Hematopoietic multipotent progenitor cell treated with erythropoietin and hydrocortisone succinate and interleukin-3 and kit ligand, for 17 days (in vitro differentiated cells): Measurements from ENCODE around the gene GNAT1.
A peak's percentile ranks its signal among the peaks of the same experiment; 100 is the strongest.

Experiments
- DNase-seq: peaks from one replicate; pipeline ENCODE4 v3.0.0-alpha.2; 2015; ENCODE audit warnings: low spot score

Gene GNAT1

DNA sequence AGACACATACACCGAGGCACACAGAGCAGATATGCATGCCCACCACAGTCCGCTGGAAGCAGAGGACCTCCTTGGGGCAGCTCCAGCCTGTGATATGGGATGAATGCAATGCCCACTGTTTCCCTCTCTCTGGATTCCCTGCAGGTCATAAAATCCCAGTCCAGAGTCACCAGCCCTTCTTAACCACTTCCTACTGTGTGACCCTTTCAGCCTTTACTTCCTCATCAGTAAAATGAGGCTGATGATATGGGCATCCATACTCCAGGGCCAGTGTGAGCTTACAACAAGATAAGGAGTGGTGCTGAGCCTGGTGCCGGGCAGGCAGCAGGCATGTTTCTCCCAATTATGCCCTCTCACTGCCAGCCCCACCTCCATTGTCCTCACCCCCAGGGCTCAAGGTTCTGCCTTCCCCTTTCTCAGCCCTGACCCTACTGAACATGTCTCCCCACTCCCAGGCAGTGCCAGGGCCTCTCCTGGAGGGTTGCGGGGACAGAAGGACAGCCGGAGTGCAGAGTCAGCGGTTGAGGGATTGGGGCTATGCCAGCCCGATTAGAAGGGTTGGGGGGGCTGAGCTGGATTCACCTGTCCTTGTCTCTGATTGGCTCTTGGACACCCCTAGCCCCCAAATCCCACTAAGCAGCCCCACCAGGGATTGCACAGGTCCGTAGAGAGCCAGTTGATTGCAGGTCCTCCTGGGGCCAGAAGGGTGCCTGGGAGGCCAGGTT is at the start of gene GNAT1:
TSS of gene GNAT1 (plus strand) at position 675 of the 725 bp plus-strand sequence. CDS start 116 bp downstream, outside the sequence.
- no peak for DNase-seq

GRCh38 chr3:50146316-50146901 is 45.0 kb upstream of the GNAT1 start:
- DNase-seq = no peak

DNA sequence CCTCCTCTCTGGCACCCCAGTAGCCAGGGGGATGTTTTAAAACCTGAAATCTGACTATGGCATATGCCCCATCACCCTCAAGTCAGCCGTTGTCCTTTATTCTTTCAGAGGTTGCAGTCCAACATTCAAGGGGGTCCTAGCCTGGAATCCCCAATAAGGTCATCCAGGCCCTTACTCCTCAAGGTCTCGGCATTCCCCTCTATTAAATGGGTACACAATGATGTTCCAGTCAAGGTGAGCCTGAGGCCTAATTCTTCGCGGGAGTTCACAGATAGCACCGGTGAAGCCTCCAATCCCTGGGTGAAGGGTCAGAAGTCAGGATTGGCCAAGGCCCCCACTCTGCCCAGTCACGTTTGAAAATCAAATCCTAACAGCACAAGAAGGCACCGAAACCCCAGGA is 44.4 kb upstream of the GNAT1 start:
- no peak for DNase-seq

DNA sequence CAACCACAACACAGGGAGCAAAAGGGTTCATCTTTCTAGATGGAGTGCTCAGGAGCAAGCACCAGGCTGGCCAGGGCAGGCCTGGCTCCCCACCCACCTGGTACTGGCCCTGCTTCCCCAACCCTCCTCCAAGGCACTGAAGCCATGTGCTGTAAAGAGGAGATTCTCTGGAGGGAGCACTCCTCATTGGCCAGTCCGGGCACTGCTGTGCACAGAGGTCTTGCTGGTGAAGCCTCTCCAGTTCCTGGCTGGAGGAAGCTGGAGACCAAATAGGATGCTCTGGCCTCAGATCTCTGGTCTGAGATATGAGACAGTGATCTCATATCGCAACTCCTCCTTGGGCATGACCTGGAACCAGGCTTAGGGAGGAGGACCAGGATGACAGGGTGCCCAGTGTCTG is 44.0 kb upstream of the GNAT1 start:
- DNase-seq = no peak

DNA sequence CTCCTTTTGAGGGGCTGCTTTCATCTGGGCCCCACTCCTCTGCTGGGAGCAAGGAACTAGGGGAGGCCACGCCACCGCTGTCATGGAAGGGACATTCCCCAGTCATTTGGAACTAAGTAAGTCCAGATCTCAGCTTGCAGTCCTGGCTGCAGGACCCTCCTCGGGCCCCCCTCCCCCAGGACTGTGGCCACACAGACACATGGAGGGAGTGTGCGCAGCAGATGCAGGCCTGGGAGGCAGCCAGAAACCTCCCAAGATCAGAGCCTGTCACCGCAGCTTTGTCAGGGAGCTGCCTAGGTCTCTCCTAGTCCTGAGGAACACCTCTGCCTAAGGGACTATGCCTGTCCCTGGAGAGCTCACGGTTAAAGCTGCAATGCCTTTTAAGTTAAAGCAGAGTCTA is 43.5 kb upstream of the GNAT1 start:
- no peak for DNase-seq

DNA sequence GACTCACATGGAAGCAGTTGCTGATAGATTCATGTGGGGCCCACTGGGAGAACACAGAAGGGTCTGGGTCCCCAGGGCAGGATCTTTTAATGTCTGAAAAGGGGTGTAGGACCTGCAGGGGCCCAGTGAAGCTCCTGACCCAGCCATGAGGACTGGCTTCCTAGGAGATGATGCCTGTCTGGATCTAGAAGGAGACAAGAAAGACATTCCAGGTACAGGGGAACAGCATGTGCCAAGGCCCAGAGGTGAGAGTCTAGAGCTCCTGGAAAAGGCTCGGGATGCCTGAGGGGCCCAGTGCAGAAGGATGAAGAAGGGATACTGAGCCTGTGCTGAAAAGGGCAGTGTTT is 41.0 kb upstream of the GNAT1 start:
- DNase-seq = no peak

DNA sequence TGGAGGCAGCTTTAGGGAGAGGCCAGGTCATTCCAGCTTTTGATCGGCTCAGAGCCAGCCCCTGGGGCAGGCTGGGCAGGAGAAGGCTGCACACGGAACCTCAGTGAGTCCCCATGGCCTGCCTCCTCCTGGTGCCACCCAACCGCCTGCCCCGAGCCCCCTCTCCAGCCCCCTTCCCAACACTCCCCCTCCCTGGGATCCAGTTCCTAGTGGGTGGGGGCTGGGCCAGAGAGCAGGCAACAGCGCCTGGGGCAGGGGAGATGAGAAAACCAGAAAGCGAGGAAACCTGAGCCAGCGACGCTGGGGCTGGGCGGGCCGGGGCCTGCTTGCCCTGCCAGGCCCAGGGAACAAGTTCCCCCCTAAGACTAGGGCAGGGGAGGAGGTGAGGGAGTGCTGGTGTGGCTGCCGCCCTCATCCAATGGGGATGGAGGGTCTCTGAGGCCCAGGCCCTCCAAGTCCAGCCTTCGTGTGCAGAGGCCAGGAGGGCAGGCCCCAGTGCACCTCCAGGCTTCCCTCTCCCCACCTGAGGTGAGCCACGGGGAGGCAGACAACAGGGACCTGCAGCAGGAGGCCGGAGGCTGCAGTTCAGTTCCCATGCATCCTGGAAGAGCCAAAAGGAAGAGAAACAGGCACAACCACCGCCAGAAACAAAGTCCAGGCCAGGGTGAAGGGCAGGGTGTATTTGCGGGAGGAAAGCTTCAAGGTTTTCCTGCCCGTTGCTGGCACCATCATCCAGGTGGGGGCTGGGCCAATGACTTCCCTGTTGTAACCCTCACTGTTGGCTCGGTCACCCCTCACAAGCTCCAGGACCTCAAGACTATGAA is 40.3 kb upstream of the GNAT1 start:
- no peak for DNase-seq

GRCh38 chr3:50151728-50152127 is 39.7 kb upstream of the GNAT1 start:
- DNase-seq = no peak

DNA sequence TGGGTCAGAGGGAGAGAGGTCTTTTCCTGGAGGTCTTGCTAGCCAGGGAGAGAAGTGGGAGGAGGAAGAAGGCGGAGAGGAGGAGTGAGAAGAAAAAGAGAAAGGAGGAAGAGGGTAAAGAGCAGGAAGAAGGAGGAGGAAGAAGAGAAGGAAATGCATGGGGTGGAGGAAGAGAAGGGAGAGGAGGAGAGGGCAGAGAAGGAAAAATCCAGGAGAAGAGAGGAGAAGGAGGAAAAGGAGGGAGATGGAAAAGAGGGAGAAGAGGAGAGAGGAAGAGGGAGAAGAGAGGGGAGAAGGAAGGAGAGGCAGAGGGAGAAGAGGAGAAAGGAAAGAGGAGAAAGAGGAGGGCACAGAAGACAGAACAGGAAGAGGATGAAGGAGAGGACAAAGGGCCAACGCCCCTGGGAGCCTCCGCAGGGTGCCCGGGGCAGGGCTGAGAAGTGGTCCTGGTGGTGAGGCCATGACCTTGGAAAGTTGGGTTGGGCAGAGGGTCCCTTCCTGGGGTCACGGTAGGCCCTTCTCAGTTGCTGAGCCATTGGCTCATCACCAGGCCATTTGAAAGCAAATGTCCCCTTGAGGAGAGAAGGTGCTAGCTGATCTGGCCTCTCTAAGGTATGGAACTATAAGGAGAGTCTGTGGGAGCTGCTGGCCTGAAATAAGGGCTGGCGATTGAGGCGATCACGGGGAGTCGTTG is 37.5 kb upstream of the GNAT1 start:
- no peak for DNase-seq

GRCh38 chr3:50154476-50154839 is 37.0 kb upstream of the GNAT1 start:
- DNase-seq = no peak

- peak; percentile 44 for DNase-seq
Observed at GRCh38 chr3:50154840-50155490, 36.4 kb upstream of the GNAT1 start, which contains the start of gene SEMA3F. TSS of gene SEMA3F (plus strand) at chr3:50155324. CDS start at chr3:50159623, 4,299 bp downstream.

- no peak for DNase-seq
Observed at GRCh38 chr3:50155491-50155878, 35.9 kb upstream of the GNAT1 start.

- no peak for DNase-seq
Observed at GRCh38 chr3:50155891-50156290, 35.5 kb upstream of the GNAT1 start.

- no peak for DNase-seq
Observed at GRCh38 chr3:50156549-50157493, 34.6 kb upstream of the GNAT1 start.

DNA sequence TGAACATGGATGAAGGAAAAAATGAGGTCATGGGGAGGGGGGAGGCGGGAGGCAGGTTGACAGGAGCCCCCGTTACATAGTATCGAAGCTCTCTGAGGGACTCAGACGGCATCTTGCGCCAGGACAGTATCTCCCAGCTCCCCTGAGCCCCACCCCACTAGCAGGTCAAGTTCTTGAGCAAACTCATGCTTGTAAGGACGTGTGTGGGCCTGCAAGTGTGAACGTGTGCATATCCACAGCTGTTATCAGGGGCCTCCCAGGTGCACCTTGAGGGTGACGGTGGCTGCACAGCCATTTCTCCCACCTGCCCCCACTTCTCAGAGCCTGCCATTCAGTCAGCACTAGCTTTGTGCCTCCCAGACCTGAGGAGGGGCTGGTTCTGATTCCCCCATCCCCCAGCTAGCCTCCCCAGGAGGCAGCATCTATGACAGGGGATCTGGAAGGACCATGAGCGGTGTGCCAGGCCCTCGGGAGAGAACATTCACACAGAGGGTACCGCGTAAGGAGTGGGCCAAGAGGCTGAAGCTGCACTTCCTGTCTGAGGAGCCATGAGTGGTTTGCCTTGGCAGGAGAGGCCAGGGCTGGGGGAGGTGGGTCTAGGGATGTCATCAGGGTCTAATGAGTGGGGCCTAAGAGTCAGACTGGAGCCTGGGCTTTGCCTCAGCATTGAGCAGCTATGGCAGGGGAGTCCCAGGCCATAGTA is 33.4 kb upstream of the GNAT1 start:
- DNase-seq = no peak

- DNase-seq = no peak
Observed at GRCh38 chr3:50158530-50159146, 32.8 kb upstream of the GNAT1 start.

GRCh38 chr3:50160561-50160983 is 30.8 kb upstream of the GNAT1 start:
- DNase-seq = no peak

- no peak for DNase-seq
Observed at GRCh38 chr3:50161320-50161719, 30.1 kb upstream of the GNAT1 start.

GRCh38 chr3:50162034-50162883 is 29.2 kb upstream of the GNAT1 start:
- DNase-seq = no peak
